CD14-positive monocyte (primary cell): ENCODE measurements around the gene VAX1. TPM values are rescaled to one million over a fixed set of nuclear protein-coding genes. Genes with fewer than 3 reads are reported as not detected.
A peak's percentile ranks its signal among the peaks of the same experiment; 100 is the strongest.

ENCODE experiments used
- DNase-seq, 3 donors: peaks; one replicate each; pipeline ENCODE4 v3.0.0-alpha.2; 2011 to 2022
- H2AFZ ChIP-seq: 2 replicates; pipeline ENCODE4 v1.6.0; 2012; ENCODE audit warnings: mild to moderate bottlenecking, low read depth, low read length, inconsistent platforms; ENCODE audit not compliant: insufficient read depth, poor library complexity, severe bottlenecking
- H3K27ac ChIP-seq, 2 donors: 1 replicate in 1 of 2; 2 replicates in 1 of 2; pipeline ENCODE4 v1.5.1; 2012 to 2013; ENCODE audit warnings: low read length in 2 of 2, control low read depth in 1 of 2, inconsistent platforms in 1 of 2, low read depth in 1 of 2, mild to moderate bottlenecking in 1 of 2
- H3K27me3 ChIP-seq, 2 donors: one replicate each; pipeline versions ENCODE4 v1.6.0 to v1.6.1; 2011 to 2013; ENCODE audit warnings: low read length in 2 of 2; ENCODE audit not compliant: control insufficient read depth in 2 of 2, insufficient read depth in 2 of 2
- H3K36me3 ChIP-seq, 2 donors: replicated peaks in 1 of 2; 1 replicate in 1 of 2; 2 replicates in 1 of 2; pipeline versions ENCODE4 v1.5.1 to v1.6.1; 2012 to 2013; ENCODE audit warnings: low read length in 2 of 2, control low read depth in 1 of 2, inconsistent platforms in 1 of 2, mild to moderate bottlenecking in 1 of 2; ENCODE audit not compliant: insufficient read depth in 2 of 2, control insufficient read depth in 1 of 2
- H3K4me1 ChIP-seq, 2 donors: 1 replicate in 1 of 2; 2 replicates in 1 of 2; pipeline versions ENCODE4 v1.5.1 to v1.6.1; 2012 to 2013; ENCODE audit warnings: low read length in 2 of 2, control low read depth in 1 of 2, inconsistent platforms in 1 of 2, mild to moderate bottlenecking in 1 of 2, moderate library complexity in 1 of 2; ENCODE audit not compliant: insufficient read depth in 2 of 2, control insufficient read depth in 1 of 2
- H3K4me2 ChIP-seq: replicated peaks from 2 replicates; pipeline ENCODE3; 2012; ENCODE audit warnings: low read length, moderate library complexity, mild to moderate bottlenecking; ENCODE audit not compliant: poor library complexity, severe bottlenecking; ENCODE audit errors: extremely low read depth
- H3K4me3 ChIP-seq, 3 experiments: fragments of 200-600 bp in 1 of 3; sonication (generic) in 1 of 3; replicated peaks in 1 of 3; 1 replicate in 2 of 3; 2 replicates in 1 of 3; pipeline ENCODE4 v1.5.1; 2011 to 2013; ENCODE audit warnings: low read length in 3 of 3, mild to moderate bottlenecking in 3 of 3, control low read depth in 2 of 3, low read depth in 2 of 3, inconsistent platforms in 1 of 3, moderate library complexity in 1 of 3
- H3K79me2 ChIP-seq: 2 replicates; pipeline ENCODE4 v1.6.0; 2012; ENCODE audit warnings: mild to moderate bottlenecking, control low read depth, inconsistent platforms, low read length, moderate library complexity; ENCODE audit not compliant: insufficient read depth
- H3K9ac ChIP-seq: 2 replicates; pipeline ENCODE4 v1.6.0; 2017; ENCODE audit warnings: low read length, mild to moderate bottlenecking; ENCODE audit not compliant: insufficient read depth, poor library complexity, severe bottlenecking
- H3K9me3 ChIP-seq, 2 donors: replicated peaks in 1 of 2; 1 replicate in 1 of 2; 2 replicates in 1 of 2; pipeline versions ENCODE4 v1.5.1 to v1.6.1; 2012 to 2013; ENCODE audit warnings: low read length in 2 of 2, control low read depth in 1 of 2; ENCODE audit not compliant: control insufficient read depth in 1 of 2, insufficient read depth in 1 of 2
- H4K20me1 ChIP-seq: 2 replicates; pipeline ENCODE4 v1.6.0; 2012; ENCODE audit warnings: mild to moderate bottlenecking, low read length, control low read depth, moderate library complexity; ENCODE audit not compliant: insufficient read depth
- H3K27ac Mint-ChIP-seq, 7 donors: one replicate each; pipeline ENCODE4 v1.8.0; 2020; ENCODE audit warnings: mild to moderate bottlenecking in 7 of 7, mixed read lengths in 7 of 7, moderate library complexity in 6 of 7, inconsistent platforms in 2 of 7
- H3K27me3 Mint-ChIP-seq, 3 donors: one replicate each; pipeline ENCODE4 v1.8.0; 2021 to 2022; ENCODE audit warnings: low read depth in 3 of 3, mild to moderate bottlenecking in 3 of 3, mixed read lengths in 3 of 3, moderate library complexity in 3 of 3, inconsistent platforms in 1 of 3
- H3K36me3 Mint-ChIP-seq, 2 donors: one replicate each; pipeline ENCODE4 v1.8.0; 2020; ENCODE audit warnings: mixed read lengths in 2 of 2, inconsistent platforms in 1 of 2, mild to moderate bottlenecking in 1 of 2
- H3K4me1 Mint-ChIP-seq: one replicate; pipeline ENCODE4 v1.8.0; 2020; ENCODE audit warnings: mild to moderate bottlenecking, mixed read lengths
- H3K4me3 Mint-ChIP-seq, 2 donors: one replicate each; pipeline ENCODE4 v1.8.0; 2020; ENCODE audit warnings: mild to moderate bottlenecking in 2 of 2, mixed read lengths in 2 of 2, moderate library complexity in 1 of 2
- H3K9me3 Mint-ChIP-seq, 7 donors: one replicate each; pipeline ENCODE4 v1.8.0; 2020 to 2022; ENCODE audit warnings: mixed read lengths in 7 of 7, mild to moderate bottlenecking in 6 of 7, moderate library complexity in 6 of 7, inconsistent platforms in 2 of 7
- WGBS: methylation state at CpG from one replicate; pipeline ENCODE4 v1.1.5; 2013; ENCODE audit warnings: missing lambda C conversion rate; ENCODE audit not compliant: insufficient coverage; 5-methylcytosine and 5-hydroxymethylcytosine counted together
- intact Hi-C, 2 donors: fragments of 100-400 bp; cut with micrococcal nuclease; formaldehyde crosslinking; loops; one replicate each; pipeline versions ENCODE4 v1.15.0 to v1.15.1; 2023
- polyA plus RNA-seq, 3 donors: library from polyadenylated mRNA; depleted of rRNA in 1 of 3; unstranded in 2 of 3; stranded (reverse) in 1 of 3; fragments of 300-500 nt in 2 of 3; fragments of >200 nt in 1 of 3; fragmentation: Illumina TruSeq in 2 of 3; gene quantifications; 1 replicate in 2 of 3; 2 replicates in 1 of 3; pipeline ENCODE4 v1.2.3, GENCODE V29; 2012 to 2021
- TF ChIP-seq, protein P1 (sequence below): fragments of 200-600 bp; IDR thresholded peaks from one replicate; pipeline ENCODE4 v1.8.0; 2022; ENCODE audit warnings: antibody characterized with exemption, mild to moderate bottlenecking

Gene VAX1
- polyA plus RNA-seq, 3 donors = not detected

DNA sequence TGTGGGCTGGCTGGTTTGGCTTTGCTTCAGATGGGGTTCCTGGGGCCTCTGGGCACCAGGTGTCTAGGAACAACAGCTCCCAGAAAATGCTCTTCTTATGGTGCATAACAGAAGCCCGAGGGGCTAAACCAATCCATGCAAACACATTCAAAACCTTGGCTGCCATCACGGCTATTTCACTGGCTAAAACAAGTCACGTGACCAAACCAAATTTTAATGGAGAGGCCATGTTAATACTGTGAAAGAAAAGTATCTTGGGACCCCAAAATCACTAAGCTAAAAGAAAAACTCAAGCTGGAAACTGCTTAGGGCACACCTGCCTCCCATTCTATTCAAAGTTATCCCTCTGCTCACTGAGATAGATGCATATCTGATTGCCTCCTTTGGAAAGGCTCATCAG is 40.1 kb upstream of the VAX1 start:
- H3K4me3 ChIP-seq = no peak overlapping the region
- TF ChIP-seq, protein P1, sequence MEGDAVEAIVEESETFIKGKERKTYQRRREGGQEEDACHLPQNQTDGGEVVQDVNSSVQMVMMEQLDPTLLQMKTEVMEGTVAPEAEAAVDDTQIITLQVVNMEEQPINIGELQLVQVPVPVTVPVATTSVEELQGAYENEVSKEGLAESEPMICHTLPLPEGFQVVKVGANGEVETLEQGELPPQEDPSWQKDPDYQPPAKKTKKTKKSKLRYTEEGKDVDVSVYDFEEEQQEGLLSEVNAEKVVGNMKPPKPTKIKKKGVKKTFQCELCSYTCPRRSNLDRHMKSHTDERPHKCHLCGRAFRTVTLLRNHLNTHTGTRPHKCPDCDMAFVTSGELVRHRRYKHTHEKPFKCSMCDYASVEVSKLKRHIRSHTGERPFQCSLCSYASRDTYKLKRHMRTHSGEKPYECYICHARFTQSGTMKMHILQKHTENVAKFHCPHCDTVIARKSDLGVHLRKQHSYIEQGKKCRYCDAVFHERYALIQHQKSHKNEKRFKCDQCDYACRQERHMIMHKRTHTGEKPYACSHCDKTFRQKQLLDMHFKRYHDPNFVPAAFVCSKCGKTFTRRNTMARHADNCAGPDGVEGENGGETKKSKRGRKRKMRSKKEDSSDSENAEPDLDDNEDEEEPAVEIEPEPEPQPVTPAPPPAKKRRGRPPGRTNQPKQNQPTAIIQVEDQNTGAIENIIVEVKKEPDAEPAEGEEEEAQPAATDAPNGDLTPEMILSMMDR = no peak
- H3K36me3 ChIP-seq = no peaks in the 10 kb centered on the region
- H3K9ac ChIP-seq = no peak overlapping the region
- H3K27ac ChIP-seq = no peak overlapping the region
- H3K36me3 Mint-ChIP-seq = no peaks in the 10 kb centered on the region
- no peak overlapping the region for H3K4me2 ChIP-seq
- no peak overlapping the region for H3K4me3 Mint-ChIP-seq
- H3K27me3 Mint-ChIP-seq = peaks cover 34 to 61% (median 46%) of the 10 kb centered on the region in 3 donors
- H2AFZ ChIP-seq = no peak overlapping the region
- H3K9me3 ChIP-seq = no peaks in the 10 kb centered on the region
- H3K27ac Mint-ChIP-seq = no peak overlapping the region
- peaks cover 17% of the 10 kb centered on the region for H3K4me1 Mint-ChIP-seq
- peaks cover 0 to 2% (median 0%) of the 10 kb centered on the region in 7 donors for H3K9me3 Mint-ChIP-seq
- H4K20me1 ChIP-seq = no peaks in the 10 kb centered on the region
- intact Hi-C loops = loop anchor here (5.0 kb wide), 1 partner anchor 496 kb away; no protein-coding TSS in a partner anchor
- no peak for DNase-seq
- H3K79me2 ChIP-seq = no peaks in the 10 kb centered on the region
- peaks cover 5 to 14% of the 10 kb centered on the region in 2 donors for H3K27me3 ChIP-seq
- peaks cover 9 to 13% of the 10 kb centered on the region in 2 donors for H3K4me1 ChIP-seq
- no CpG with 5 or more reads among the region's 3 CpGs for WGBS

DNA sequence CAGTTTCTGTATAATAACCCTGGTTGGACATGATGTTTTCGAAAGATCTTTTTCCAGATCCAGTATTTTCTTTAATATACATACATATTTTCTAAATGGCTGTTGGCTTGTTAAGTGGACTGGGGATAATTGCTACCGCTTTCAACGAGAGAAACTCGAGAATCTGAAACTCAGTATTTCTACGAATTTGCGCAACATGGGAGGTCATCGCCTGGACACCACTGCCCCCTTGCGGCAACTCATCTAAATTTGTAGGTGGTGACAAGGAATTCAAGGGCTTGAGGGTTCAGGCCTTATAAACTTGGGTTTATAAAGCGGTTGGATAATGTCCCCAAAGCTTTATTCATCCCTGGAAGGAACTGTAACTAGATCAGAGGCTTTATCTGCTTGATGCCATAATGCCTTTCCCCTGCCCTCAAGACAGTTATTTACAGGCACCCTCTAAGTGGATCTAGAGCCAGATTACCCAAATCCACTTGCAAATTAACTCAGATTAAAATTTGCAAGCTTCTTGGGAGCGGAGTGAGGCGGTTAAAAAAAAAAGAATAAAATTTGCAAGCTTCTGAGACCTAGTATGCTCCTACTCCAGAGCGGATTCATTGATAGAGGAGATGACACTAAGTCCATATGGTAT is 37.9 kb upstream of the VAX1 start:
- peaks cover 22 to 31% of the 10 kb centered on the region in 2 donors for H3K27me3 ChIP-seq
- intact Hi-C loops = loop anchor here (2.0 to 5.0 kb wide), 3 partner anchors 377 to 494 kb away; no protein-coding TSS in a partner anchor
- Mint-ChIP-seq H3K9me3 (peaks cover 0 to 2% (median 0%) of the 10 kb centered on the region in 7 donors), H3K27me3 (peaks cover 52 to 68% (median 53%) of the 10 kb centered on the region in 3 donors), H3K4me3 (peak overlapping the region; percentile 81 to 92), H3K36me3 (no peaks in the 10 kb centered on the region), H3K4me1 (peaks cover 17% of the 10 kb centered on the region), H3K27ac (peak overlapping the region in 1 of 7 donors; percentile 49)
- peak overlapping the region; percentile 82 for H3K4me2 ChIP-seq
- H3K9me3 ChIP-seq = no peaks in the 10 kb centered on the region
- H3K9ac ChIP-seq = peak overlapping the region; percentile 45
- no peak overlapping the region for H3K27ac ChIP-seq
- 0% methylated on average over 2 of the region's 12 CpGs for WGBS
- peaks cover 9 to 13% of the 10 kb centered on the region in 2 donors for H3K4me1 ChIP-seq
- TF ChIP-seq, protein P1 = peak; percentile 90
- peak overlapping the region; percentile 28 to 73 (median 32) for H3K4me3 ChIP-seq
- no peaks in the 10 kb centered on the region for H3K79me2 ChIP-seq
- DNase-seq = peak; percentile 66 to 73 (median 72)
- peak overlapping the region; percentile 83 for H2AFZ ChIP-seq
- no peaks in the 10 kb centered on the region for H3K36me3 ChIP-seq
- H4K20me1 ChIP-seq = no peaks in the 10 kb centered on the region
